IPS DF 6.9 (cell line): ENCODE results near the gene FSTL1.

Experiments
- DNase-seq: peaks from one replicate; pipeline ENCODE4 v3.0.0-alpha.2; 2013; ENCODE audit warnings: low read depth, low spot score
- H3K27ac ChIP-seq: one replicate; pipeline ENCODE4 v1.5.1; 2013; ENCODE audit warnings: low read length, control low read depth
- H3K27me3 ChIP-seq: 2 replicates; pipeline ENCODE4 v1.6.1; 2013; ENCODE audit warnings: mild to moderate bottlenecking, low read length; ENCODE audit not compliant: control insufficient read depth, insufficient read depth
- H3K36me3 ChIP-seq: 2 replicates; pipeline ENCODE4 v1.6.1; 2013; ENCODE audit warnings: low read length; ENCODE audit not compliant: control insufficient read depth, insufficient read depth
- H3K4me1 ChIP-seq: 2 replicates; pipeline ENCODE4 v1.6.1; 2013; ENCODE audit warnings: low read length; ENCODE audit not compliant: control insufficient read depth, insufficient read depth
- H3K4me3 ChIP-seq: 2 replicates; pipeline ENCODE4 v1.5.1; 2013; ENCODE audit warnings: mild to moderate bottlenecking, low read length
- H3K9me3 ChIP-seq: 2 replicates; pipeline ENCODE4 v1.6.1; 2013; ENCODE audit warnings: low read length, inconsistent platforms; ENCODE audit not compliant: control insufficient read depth, insufficient read depth
- WGBS: extraction: QIAGEN DNeasy Blood & Tissue Kit; methylation state at CpG from one replicate; pipeline ENCODE4 v1.1.7; 2013; ENCODE audit warnings: mixed read lengths, missing lambda C conversion rate; ENCODE audit not compliant: insufficient read length, insufficient coverage; 5-methylcytosine and 5-hydroxymethylcytosine counted together

The FSTL1 gene

DNA sequence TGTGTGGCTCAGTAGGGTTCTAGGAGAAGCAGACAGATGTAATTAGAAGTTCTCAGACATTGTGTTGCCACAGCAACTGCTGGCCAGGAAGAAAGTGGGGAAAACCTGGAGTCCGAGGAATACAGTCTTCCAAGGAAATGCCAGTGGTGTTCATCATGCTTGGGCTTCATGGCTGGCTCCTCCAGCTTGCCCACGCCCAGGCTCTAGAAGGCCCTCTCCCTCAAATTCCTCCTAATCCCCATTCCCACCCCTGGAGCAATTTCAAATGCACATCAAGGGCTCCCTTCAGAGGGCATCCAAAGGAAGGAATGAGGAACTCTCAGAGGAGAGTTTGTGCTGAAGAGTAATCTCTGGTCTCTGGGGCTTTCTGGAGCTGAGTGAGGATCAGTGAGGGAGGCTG lies 21.9 kb downstream of the FSTL1 start:
- no peaks in the 10 kb centered on the region for H3K9me3 ChIP-seq

GRCh38 chr3:120427201-120427600 lies 23.6 kb downstream of the FSTL1 start:
- Histone ChIP-seq H3K9me3 (no peaks in the 10 kb centered on the region), H3K4me1 (no peaks in the 10 kb centered on the region), H3K27me3 (no peaks in the 10 kb centered on the region), H3K27ac (no peak overlapping the region), H3K36me3 (peaks cover 3% of the 10 kb centered on the region; the same call in 1 of the 2 replicates), H3K4me3 (no peak overlapping the region)
- no peak for DNase-seq

More for the DNA sequence above, 21.9 kb downstream of the FSTL1 start:
- Histone ChIP-seq H3K36me3 (peaks cover 3% of the 10 kb centered on the region; the same call in 1 of the 2 replicates), H3K4me1 (peaks cover 1% of the 10 kb centered on the region; the same call in 1 of the 2 replicates), H3K27me3 (no peaks in the 10 kb centered on the region), H3K4me3 (no peak overlapping the region), H3K27ac (no peak overlapping the region)
- no peak for DNase-seq
- no CpG with 5 or more reads among the region's 2 CpGs for WGBS

- peaks cover 3% of the 10 kb centered on the region; the same call in 1 of the 2 replicates for H3K36me3 ChIP-seq
- DNase-seq = no peak
- H3K9me3 ChIP-seq = no peaks in the 10 kb centered on the region
- no peak overlapping the region for H3K4me3 ChIP-seq
- H3K4me1 ChIP-seq = 0 out of 2 replicates have a peak, but pooled peaks cover 1% of the 10 kb centered on the region
- H3K27ac ChIP-seq = no peak overlapping the region
- no peaks in the 10 kb centered on the region for H3K27me3 ChIP-seq
- WGBS = no CpG with 5 or more reads among the region's 1 CpG
These were observed 25.1 kb downstream of the FSTL1 start for GRCh38 chr3:120425572-120426250.

GRCh38 chr3:120424976-120425570 lies 25.7 kb downstream of the FSTL1 start:
- no peak overlapping the region for H3K4me3 ChIP-seq
- H3K27ac ChIP-seq = no peak overlapping the region
- 0 out of 2 replicates have a peak, but pooled peaks cover 1% of the 10 kb centered on the region for H3K4me1 ChIP-seq
- no peak for DNase-seq
- no CpG with 5 or more reads among the region's 5 CpGs for WGBS
- no peaks in the 10 kb centered on the region for H3K27me3 ChIP-seq
- no peaks in the 10 kb centered on the region for H3K9me3 ChIP-seq
- peaks cover 3% of the 10 kb centered on the region; the same call in 1 of the 2 replicates for H3K36me3 ChIP-seq

GRCh38 chr3:120424506-120424905 lies 26.3 kb downstream of the FSTL1 start:
- no CpG with 5 or more reads among the region's 6 CpGs for WGBS
- peaks cover 3% of the 10 kb centered on the region; the same call in 1 of the 2 replicates for H3K36me3 ChIP-seq
- no peak for DNase-seq
- H3K27me3 ChIP-seq = no peaks in the 10 kb centered on the region
- H3K4me1 ChIP-seq = 0 out of 2 replicates have a peak, but pooled peaks cover 2% of the 10 kb centered on the region
- H3K4me3 ChIP-seq = no peak overlapping the region
- H3K27ac ChIP-seq = no peak overlapping the region
- no peaks in the 10 kb centered on the region for H3K9me3 ChIP-seq

GRCh38 chr3:120423432-120423831 lies 27.4 kb downstream of the FSTL1 start:
- Histone ChIP-seq H3K4me3 (no peak overlapping the region), H3K4me1 (0 out of 2 replicates have a peak, but pooled peaks cover 2% of the 10 kb centered on the region), H3K27ac (no peak overlapping the region), H3K27me3 (no peaks in the 10 kb centered on the region), H3K36me3 (peaks cover 3% of the 10 kb centered on the region; the same call in 1 of the 2 replicates), H3K9me3 (no peaks in the 10 kb centered on the region)
- no peak for DNase-seq
- WGBS = no CpG with 5 or more reads among the region's 4 CpGs

DNA sequence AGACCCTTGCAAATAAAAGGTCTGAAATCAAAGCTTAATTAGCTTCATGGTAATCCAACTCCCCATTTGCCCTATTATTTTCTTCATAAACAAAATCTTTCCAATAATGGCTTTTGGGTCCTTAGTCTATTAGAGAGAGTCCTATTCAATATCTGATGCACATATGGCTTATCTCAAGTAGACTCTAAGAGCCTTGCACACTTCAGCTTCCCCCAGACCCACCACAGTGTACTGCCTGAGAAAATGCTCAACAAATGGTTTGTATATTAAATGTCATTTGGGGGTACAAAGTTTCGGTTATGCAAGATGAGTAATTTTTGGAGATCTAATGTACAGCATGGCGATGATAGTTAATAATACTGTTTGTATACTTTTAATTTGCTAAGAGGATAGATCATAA lies 28.9 kb downstream of the FSTL1 start:
- WGBS = no CpG with 5 or more reads among the region's 2 CpGs
- DNase-seq = no peak
- Histone ChIP-seq H3K9me3 (no peaks in the 10 kb centered on the region), H3K4me3 (no peak overlapping the region), H3K4me1 (peaks cover 2% of the 10 kb centered on the region; the same call in 1 of the 2 replicates), H3K27me3 (no peaks in the 10 kb centered on the region), H3K27ac (no peak overlapping the region), H3K36me3 (no peaks in the 10 kb centered on the region; the same call in 1 of the 2 replicates)

GRCh38 chr3:120420928-120421551 lies 29.8 kb downstream of the FSTL1 start:
- WGBS = no CpG with 5 or more reads among the region's 6 CpGs
- no peak overlapping the region for H3K27ac ChIP-seq
- H3K4me1 ChIP-seq = peaks cover 2% of the 10 kb centered on the region; the same call in 1 of the 2 replicates
- no peaks in the 10 kb centered on the region for H3K9me3 ChIP-seq
- no peak overlapping the region for H3K4me3 ChIP-seq
- no peaks in the 10 kb centered on the region for H3K27me3 ChIP-seq
- no peaks in the 10 kb centered on the region; the same call in 1 of the 2 replicates for H3K36me3 ChIP-seq
- no peak for DNase-seq

DNA sequence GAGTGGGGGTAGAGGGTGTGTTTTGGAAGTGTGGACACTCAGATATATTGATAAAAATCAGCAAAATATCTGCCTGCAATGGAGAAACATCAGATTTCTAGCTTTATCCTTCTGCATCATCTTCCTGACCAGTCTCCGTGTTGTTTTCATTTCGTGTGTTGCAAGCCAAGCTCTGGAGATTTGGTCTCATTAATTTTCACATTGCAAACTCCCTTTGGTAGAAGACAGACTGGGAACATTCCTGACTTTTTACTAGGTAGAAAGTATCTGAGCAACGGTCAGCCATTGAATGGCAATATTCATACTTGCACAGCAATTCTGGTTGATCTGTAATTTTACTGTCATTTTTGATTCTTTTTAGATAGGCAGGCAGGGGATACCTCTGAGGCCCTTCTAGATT lies 30.4 kb downstream of the FSTL1 start:
- H3K4me1 ChIP-seq = peaks cover 2% of the 10 kb centered on the region; the same call in 1 of the 2 replicates

DNA sequence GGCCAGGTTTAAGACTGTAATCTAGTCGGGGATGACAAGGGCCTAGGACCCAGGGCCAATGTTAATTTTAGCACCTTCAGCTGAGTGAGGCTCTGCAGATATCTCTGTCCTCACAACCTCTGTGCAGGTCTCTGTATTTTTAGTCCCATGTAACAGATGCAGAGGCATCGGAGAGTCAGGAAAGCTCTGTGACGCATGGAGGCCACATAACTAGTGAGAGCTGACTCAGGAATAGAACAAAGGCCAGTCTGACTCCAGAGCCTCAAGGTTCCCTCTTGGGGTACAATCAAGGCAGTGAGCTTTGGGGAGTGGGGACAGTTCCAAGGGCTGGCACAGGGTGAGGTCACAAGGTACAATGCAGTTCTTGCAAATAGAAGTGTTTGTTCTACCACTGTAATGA lies 31.0 kb downstream of the FSTL1 start:
- Histone ChIP-seq H3K27ac (no peak overlapping the region), H3K4me1 (peaks cover 2% of the 10 kb centered on the region; the same call in 1 of the 2 replicates), H3K4me3 (no peak overlapping the region), H3K36me3 (no peaks in the 10 kb centered on the region; the same call in 1 of the 2 replicates), H3K9me3 (no peaks in the 10 kb centered on the region), H3K27me3 (no peaks in the 10 kb centered on the region)
- no peak for DNase-seq
- WGBS = no CpG with 5 or more reads among the region's 3 CpGs

More for the DNA sequence above, 30.4 kb downstream of the FSTL1 start:
- DNase-seq = no peak
- no peaks in the 10 kb centered on the region for H3K27me3 ChIP-seq
- H3K9me3 ChIP-seq = no peaks in the 10 kb centered on the region
- H3K4me3 ChIP-seq = no peak overlapping the region
- no peaks in the 10 kb centered on the region; the same call in 1 of the 2 replicates for H3K36me3 ChIP-seq
- H3K27ac ChIP-seq = no peak overlapping the region
- WGBS = no CpG with 5 or more reads among the region's 3 CpGs
